ENCODE data around the gene ZDHHC19.

GRCh38 chr3:196236223-196236622 lies 25.0 kb upstream of the ZDHHC19 start:
- TF ChIP-seq, protein P1, sequence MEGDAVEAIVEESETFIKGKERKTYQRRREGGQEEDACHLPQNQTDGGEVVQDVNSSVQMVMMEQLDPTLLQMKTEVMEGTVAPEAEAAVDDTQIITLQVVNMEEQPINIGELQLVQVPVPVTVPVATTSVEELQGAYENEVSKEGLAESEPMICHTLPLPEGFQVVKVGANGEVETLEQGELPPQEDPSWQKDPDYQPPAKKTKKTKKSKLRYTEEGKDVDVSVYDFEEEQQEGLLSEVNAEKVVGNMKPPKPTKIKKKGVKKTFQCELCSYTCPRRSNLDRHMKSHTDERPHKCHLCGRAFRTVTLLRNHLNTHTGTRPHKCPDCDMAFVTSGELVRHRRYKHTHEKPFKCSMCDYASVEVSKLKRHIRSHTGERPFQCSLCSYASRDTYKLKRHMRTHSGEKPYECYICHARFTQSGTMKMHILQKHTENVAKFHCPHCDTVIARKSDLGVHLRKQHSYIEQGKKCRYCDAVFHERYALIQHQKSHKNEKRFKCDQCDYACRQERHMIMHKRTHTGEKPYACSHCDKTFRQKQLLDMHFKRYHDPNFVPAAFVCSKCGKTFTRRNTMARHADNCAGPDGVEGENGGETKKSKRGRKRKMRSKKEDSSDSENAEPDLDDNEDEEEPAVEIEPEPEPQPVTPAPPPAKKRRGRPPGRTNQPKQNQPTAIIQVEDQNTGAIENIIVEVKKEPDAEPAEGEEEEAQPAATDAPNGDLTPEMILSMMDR (IDR thresholded peaks at IDR 0.05): no peak
- TF ChIP-seq POLR2A (IDR thresholded peaks at IDR 0.05): no peak
